IPS-15b (cell line): ENCODE results near the gene SLC6A9.
A peak's percentile ranks its signal among the peaks of the same experiment; 100 is the strongest.

Experiments used
- H3K27me3 ChIP-seq: one replicate; pipeline ENCODE4 v1.6.1; 2013; ENCODE audit warnings: low read length; ENCODE audit not compliant: control insufficient read depth, insufficient read depth
- H3K36me3 ChIP-seq: one replicate; pipeline ENCODE4 v1.6.1; 2013; ENCODE audit warnings: low read length; ENCODE audit not compliant: control insufficient read depth, insufficient read depth
- H3K4me1 ChIP-seq: one replicate; pipeline ENCODE4 v1.6.1; 2013; ENCODE audit warnings: mild to moderate bottlenecking, low read length; ENCODE audit not compliant: control insufficient read depth, insufficient read depth
- H3K4me3 ChIP-seq: one replicate; pipeline ENCODE4 v1.5.1; 2013; ENCODE audit warnings: low read depth, low read length
- H3K9ac ChIP-seq: one replicate; pipeline ENCODE4 v1.6.1; 2013; ENCODE audit warnings: low read depth, mild to moderate bottlenecking, low read length
- H3K9me3 ChIP-seq: one replicate; pipeline ENCODE4 v1.6.1; 2013; ENCODE audit warnings: mild to moderate bottlenecking, low read length; ENCODE audit not compliant: control insufficient read depth, insufficient read depth

SLC6A9 gene

DNA sequence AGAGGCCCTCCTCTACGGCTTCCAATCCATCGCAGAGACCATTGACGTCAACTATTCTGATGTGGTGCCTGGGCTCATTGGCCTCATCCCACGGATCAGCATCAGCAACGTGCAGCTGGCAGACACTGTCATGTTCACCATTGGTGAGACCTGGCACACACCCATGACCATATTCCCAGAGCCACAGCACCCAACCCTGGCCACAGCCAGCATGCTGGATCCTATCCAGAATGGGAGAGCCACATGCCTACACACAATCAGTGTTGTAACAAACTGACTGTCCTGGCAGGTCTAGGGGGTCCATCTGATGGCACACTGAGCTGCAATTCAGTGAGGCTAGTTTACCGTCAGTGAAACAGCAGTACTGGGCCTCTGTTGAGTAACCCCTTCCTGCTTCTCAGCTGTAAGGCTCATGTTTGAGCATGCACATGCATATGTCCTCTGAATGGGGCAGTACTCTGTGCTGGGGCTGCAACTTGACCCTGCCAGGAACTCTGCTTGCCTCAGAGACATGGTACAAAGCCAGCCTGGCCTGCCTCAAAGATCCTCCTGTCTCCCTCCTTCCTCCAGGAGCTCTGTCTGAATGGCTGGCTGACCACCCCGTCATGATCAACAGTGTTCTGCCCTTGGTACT lies 73.7 kb downstream of the SLC6A9 start:
- H3K9me3 ChIP-seq, result no peaks in the 10 kb centered on the region
- H3K27me3 ChIP-seq, result no peaks in the 10 kb centered on the region
- peaks cover 22% of the 10 kb centered on the region for H3K36me3 ChIP-seq
- no peaks in the 10 kb centered on the region for H3K4me1 ChIP-seq
- H3K9ac ChIP-seq, result no peak overlapping the region
- no peak overlapping the region for H3K4me3 ChIP-seq

DNA sequence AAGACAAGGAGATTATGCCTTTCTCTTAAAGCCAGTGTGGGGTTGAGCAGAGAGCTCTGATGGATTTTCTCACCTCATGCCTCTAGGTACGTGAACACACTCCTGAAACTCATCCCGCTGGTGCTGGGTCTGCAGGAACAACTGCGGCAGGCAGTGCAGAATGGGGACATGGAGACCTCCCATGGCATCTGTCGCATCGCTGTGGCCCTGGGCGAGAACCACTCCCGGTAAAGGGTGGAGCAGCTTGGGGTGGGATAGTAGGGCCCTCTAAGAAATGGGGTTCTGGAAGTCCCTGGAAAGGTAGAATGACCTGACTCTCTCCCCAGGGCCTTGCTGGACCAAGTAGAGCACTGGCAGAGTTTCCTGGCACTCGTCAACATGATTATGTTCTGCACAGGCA lies 75.0 kb downstream of the SLC6A9 start:
- no peaks in the 10 kb centered on the region for H3K4me1 ChIP-seq
- H3K36me3 ChIP-seq, result peaks cover 15% of the 10 kb centered on the region
- H3K9ac ChIP-seq, result no peak overlapping the region
- H3K9me3 ChIP-seq, result no peaks in the 10 kb centered on the region
- H3K27me3 ChIP-seq, result no peaks in the 10 kb centered on the region
- H3K4me3 ChIP-seq, result no peak overlapping the region

DNA sequence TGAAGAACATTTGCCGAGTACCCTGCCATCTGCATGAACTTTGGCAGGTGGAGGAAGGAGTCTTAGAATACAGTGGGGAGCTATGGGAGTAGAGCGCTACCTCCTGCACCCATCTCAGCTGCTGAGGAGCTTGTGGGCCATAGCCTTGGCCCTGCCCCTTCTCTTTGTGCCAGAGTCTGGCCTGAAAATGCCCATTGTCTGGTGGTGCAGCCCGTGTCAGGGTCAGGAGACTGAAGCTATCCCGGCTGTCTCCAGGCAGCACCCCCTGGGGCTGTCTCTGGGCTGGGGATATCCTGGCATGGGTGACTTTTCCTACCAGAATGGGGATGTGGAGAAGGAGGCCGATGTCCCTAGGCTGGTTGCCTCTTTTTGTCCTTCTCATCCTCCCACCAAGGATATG lies 77.2 kb downstream of the SLC6A9 start:
- Histone ChIP-seq H3K4me1 (no peaks in the 10 kb centered on the region), H3K36me3 (peaks cover 17% of the 10 kb centered on the region), H3K4me3 (no peak overlapping the region), H3K27me3 (no peaks in the 10 kb centered on the region), H3K9ac (no peak overlapping the region), H3K9me3 (no peaks in the 10 kb centered on the region)

DNA sequence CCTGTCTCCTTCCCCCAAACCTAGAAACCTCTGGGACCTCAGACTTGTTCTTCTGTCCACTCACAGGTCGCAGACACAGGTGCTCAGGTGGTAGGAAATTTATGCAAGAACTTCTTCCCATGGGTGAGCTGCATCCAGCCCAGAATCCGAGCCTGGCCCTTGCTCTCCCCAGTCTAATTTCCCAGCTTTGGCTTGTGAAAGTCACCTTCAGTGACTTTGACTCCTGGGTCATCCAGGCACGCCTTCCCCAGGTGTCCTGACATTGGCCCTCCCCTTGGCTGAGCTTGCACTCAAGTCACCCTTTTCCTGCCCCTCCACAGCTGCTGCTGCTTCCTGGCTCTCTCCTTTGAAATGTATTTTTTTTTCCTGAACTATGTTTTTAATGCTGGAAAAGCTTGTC lies 77.9 kb downstream of the SLC6A9 start:
- Histone ChIP-seq H3K4me3 (no peak overlapping the region), H3K27me3 (no peaks in the 10 kb centered on the region), H3K9ac (no peak overlapping the region), H3K4me1 (no peaks in the 10 kb centered on the region), H3K36me3 (peaks cover 17% of the 10 kb centered on the region), H3K9me3 (no peaks in the 10 kb centered on the region)

DNA sequence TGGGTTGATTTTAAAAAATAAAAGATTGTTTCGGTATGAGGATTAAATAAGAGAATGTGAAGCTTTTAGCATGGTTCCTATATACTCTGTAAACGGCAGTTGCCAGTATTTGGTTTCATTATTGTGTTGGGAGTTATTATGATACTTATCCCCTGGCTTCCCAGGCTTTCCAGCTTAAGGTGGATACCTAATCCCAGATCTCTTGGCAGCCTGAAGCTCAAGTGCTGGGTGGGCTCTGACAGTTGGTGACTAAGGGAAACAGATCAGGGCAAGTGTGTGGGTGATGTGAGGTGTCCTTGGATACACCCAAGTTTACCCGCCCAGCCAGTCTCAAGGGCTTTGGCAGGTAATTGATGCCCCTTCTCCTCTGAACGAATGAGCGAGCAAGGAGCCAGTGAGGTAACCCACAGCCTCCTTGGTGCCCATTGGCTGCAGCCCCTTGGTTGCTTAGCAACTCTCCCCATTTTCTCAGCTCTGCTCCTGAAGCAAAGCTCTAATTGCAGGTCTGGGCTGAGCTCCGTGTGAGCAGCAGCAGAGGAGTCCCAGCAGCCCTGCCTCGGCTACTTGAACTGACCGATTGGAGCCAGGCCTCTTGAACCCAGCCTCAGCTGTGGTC lies 78.4 kb downstream of the SLC6A9 start:
- no peaks in the 10 kb centered on the region for H3K9me3 ChIP-seq
- H3K4me1 ChIP-seq, result peaks cover under 1% of the 10 kb centered on the region
- H3K4me3 ChIP-seq, result no peak overlapping the region
- H3K27me3 ChIP-seq, result no peaks in the 10 kb centered on the region
- H3K9ac ChIP-seq, result no peak overlapping the region
- H3K36me3 ChIP-seq, result peaks cover 14% of the 10 kb centered on the region

DNA sequence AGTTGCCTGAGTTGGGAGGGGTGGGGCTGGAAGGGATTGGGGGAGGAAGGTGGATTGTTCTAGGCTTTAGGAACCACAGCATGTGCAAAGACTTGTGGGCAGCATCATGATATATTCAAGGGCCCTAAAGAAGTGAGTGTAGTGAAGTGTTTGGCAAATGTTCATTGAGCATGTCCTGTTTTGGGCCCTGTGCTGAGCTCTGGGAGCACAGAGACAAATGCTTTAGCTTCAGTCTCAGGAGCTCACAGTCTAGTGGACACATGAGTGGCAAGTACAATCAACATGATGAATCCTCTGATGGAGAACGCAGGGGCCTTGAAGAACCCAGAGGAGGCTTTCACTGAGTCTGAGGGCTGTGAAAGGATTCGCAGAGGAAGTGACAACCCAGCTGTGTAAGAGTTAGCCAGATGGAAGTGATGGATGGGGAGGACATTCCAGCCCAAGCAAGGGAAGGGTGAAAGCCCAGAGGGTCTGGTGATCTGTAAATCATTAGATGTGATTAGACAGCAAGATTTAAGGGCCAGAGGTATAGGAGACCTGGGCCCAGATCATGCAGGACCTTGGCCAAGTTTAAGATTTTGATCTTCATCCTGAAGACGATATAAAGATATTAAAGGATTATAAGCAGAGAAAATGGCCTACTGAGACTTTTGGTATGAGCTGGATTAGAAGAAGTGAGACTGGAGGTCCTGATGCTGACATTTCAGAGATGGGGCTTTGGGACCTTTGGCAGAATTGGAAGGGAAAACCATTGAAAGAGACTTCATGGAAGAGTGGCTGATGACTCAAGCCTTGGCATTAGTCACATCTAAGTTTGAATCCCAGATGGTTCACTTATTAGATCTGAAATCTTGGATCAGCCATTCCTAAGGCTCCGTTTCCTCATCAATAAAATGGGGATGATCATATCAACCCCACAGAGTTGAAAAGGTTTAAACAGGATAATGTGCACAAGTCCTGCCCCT lies 80.0 kb downstream of the SLC6A9 start:
- H3K4me1 ChIP-seq, result peaks cover 4% of the 10 kb centered on the region
- H3K9me3 ChIP-seq, result no peaks in the 10 kb centered on the region
- no peak overlapping the region for H3K4me3 ChIP-seq
- no peak overlapping the region for H3K9ac ChIP-seq
- no peaks in the 10 kb centered on the region for H3K27me3 ChIP-seq
- peaks cover 5% of the 10 kb centered on the region for H3K36me3 ChIP-seq

DNA sequence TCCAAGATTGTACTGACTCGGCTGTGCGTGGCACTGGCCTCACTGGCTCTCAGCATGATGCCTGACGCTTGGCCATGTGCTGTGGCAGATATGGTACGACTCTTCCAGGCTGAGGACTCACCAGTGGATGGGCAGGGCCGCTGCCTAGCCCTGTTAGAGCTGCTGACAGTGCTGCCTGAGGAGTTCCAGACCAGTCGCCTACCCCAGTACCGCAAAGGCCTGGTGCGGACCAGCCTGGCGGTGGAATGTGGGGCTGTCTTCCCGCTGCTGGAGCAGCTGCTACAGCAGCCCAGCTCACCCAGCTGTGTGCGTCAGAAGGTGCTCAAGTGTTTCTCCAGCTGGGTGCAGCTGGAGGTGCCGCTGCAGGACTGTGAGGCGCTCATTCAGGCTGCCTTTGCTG lies 81.6 kb downstream of the SLC6A9 start:
- peaks cover 4% of the 10 kb centered on the region for H3K4me1 ChIP-seq
- no peaks in the 10 kb centered on the region for H3K9me3 ChIP-seq
- H3K36me3 ChIP-seq, result peaks cover 5% of the 10 kb centered on the region
- no peaks in the 10 kb centered on the region for H3K27me3 ChIP-seq
- H3K4me3 ChIP-seq, result no peak overlapping the region
- H3K9ac ChIP-seq, result no peak overlapping the region

DNA sequence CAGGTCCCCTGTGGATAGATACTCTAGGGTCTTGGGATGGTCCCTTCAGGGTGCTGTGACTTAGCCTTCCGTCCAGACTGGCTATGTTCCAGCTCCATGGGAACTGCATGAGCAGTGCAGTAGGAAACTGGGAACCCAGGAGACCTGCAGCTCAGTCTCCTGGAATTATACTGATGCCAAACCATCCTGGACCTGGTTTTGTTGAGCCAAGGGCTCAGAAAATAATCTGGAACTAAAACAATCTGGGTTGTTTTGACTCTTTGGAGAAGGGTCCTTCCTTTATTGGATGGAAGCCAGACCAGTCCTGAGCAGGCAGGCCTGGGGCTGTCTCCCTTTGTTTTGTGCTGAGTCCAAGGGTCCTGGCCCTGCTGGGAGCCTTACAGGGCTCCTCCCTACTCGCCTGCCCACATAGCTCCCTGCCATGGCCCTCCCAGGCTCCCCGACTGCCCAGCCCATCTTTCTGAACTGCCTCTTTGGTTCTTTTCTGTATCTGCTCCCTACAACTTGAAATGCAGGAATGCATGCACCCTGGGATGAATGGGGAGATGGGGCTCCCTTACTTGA lies 83.3 kb downstream of the SLC6A9 start:
- peaks cover 5% of the 10 kb centered on the region for H3K36me3 ChIP-seq
- peak overlapping the region; percentile 90 for H3K4me3 ChIP-seq
- H3K27me3 ChIP-seq, result no peaks in the 10 kb centered on the region
- H3K9me3 ChIP-seq, result no peaks in the 10 kb centered on the region
- H3K9ac ChIP-seq, result peak overlapping the region; percentile 60
- H3K4me1 ChIP-seq, result peaks cover 5% of the 10 kb centered on the region

DNA sequence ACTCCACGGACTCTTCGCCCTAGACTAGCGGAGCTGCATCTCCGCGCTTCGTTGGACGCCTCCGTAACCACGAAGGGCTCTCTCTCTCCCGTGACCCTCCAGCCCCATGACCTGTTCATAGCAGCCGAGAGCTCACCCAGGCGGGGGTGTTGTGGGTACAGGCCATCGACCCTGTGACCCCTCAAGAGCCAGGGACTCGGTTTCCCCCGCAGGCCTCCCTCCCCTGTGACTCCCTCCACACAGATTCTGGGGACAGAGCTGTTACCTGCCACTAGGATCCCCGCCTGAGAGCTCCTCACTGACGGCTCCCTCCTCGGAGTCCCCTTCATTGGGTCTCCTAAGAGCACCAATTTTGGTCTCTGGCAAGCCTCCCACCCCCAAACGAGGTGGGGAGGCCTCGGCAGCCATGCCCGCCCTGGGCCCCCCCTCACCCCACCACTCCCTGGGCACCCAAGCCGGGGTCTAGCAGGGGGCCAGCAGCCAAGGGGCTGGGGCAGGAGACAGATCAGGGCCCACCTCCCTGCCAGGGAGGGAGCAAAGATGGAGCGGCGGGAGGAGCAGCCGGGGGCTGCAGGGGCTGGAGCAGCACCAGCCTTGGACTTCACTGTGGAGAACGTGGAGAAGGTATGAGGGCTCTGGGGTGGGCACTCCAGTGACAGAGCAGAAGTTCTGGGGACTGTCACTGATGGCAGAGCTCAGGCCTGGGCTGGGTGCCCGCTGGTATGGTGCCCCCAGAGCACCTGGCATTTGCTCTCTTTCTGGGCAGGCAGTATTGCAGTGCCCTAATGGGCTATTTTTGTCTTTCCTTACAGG lies 84.0 kb downstream of the SLC6A9 start:
- Histone ChIP-seq H3K36me3 (peaks cover 5% of the 10 kb centered on the region), H3K27me3 (no peaks in the 10 kb centered on the region), H3K4me1 (peaks cover 5% of the 10 kb centered on the region), H3K9me3 (no peaks in the 10 kb centered on the region), H3K4me3 (peak overlapping the region; percentile 90), H3K9ac (peak overlapping the region; percentile 88)
